Esophagus mucosa (tissue), 1 donor: ENCODE results near the gene NBPF4. TPM values are rescaled to one million over a fixed set of nuclear protein-coding genes. Genes with fewer than 3 reads are reported as not detected.
"Not testable (repeated sequence)": the region's sequence is repeated elsewhere in the genome, so short reads cannot be mapped to it uniquely, and the experiment has no call there.

ENCODE experiments used
- ATAC-seq: fragments of 200-7000 bp; cut with Tn5 transposase; one replicate; pipeline ENCODE4 v1.9.1; 2020
- total RNA-seq: library from RNA; stranded (reverse); gene quantifications from one replicate; pipeline ENCODE4 v1.2.4, GENCODE V29; 2023
- donor health status: DM: yes; HTN: yes; CAD: no.

The NBPF4 gene
- total RNA-seq, 1 donor from 2014 or later: 0.08 TPM

GRCh38 chr1:108211014-108211413 lies 32.9 kb downstream of the NBPF4 start:
- no peak for ATAC-seq

DNA sequence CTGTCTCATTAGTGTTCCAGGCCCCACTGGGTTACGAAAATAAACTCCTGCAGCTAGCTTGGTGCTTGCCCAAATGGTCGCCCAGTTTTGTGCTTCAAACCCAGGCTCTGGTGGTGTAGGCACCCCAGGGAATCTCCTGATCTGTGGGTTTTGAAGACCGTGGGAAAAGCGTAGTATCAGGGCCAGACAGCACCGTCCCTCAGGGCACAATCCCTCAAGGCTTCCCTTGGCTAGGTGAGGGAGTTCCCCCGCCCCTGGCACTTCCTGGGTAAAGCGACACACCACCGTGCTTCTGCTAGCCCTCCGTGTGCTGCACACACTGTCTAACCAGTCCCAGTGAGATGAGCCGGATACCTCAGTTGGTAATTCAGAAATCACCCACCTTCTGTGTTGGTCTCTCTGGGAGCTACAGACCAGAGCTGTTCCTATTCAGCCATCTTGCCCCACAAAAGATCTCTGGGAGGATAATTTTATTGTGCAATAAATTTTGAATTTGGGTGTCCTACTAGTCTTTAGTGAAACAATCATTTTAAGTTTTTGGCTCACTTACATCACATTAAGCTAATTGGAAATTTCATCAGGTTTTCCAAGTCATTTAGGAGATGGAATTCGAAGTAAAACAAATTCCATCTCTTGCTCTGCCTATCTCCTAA lies 34.3 kb downstream of the NBPF4 start:
- ATAC-seq: no peak

DNA sequence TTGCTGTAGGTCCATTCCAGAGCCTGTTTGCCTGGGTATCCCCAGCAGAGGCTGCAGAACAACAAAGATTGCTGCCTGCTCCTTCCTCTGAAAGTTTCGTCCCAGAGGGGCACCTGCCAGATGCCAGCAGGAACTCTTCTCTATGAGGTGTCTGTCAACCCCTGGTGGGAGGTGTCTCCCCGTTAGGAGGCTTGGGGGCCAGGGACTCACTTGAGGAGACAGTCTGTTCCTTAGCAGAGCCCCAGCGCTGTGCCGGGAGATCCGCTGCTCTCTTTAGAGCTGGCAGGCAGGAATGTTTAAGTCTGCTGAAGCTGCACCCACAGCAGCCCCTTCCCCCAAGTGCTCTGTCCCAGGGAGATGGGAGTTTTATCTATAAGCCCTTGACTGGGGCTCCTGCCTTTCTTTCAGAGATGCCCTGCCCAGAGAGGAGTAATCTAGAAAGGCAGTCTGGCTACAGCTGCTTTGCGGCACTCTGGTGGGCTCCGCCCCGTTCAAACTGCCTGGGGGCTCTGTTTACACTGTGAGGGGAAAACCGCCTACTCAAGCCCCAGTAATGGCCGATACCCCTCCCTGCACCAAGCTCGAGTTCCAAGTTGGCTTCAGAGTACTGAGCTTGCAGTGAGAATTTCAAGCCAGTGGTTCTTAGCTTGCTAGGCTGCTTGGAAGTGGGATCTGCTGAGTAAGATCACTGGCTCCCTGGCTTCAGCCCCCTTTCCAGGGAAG lies 35.0 kb downstream of the NBPF4 start:
- no peak for ATAC-seq

- not testable (repeated sequence) for ATAC-seq
Observed at GRCh38 chr1:108203582-108203981, 40.3 kb downstream of the NBPF4 start.

GRCh38 chr1:108201687-108202086 lies 42.2 kb downstream of the NBPF4 start:
- ATAC-seq: no peak

GRCh38 chr1:108200687-108201051 lies 43.2 kb downstream of the NBPF4 start:
- peak; percentile 86 for ATAC-seq

DNA sequence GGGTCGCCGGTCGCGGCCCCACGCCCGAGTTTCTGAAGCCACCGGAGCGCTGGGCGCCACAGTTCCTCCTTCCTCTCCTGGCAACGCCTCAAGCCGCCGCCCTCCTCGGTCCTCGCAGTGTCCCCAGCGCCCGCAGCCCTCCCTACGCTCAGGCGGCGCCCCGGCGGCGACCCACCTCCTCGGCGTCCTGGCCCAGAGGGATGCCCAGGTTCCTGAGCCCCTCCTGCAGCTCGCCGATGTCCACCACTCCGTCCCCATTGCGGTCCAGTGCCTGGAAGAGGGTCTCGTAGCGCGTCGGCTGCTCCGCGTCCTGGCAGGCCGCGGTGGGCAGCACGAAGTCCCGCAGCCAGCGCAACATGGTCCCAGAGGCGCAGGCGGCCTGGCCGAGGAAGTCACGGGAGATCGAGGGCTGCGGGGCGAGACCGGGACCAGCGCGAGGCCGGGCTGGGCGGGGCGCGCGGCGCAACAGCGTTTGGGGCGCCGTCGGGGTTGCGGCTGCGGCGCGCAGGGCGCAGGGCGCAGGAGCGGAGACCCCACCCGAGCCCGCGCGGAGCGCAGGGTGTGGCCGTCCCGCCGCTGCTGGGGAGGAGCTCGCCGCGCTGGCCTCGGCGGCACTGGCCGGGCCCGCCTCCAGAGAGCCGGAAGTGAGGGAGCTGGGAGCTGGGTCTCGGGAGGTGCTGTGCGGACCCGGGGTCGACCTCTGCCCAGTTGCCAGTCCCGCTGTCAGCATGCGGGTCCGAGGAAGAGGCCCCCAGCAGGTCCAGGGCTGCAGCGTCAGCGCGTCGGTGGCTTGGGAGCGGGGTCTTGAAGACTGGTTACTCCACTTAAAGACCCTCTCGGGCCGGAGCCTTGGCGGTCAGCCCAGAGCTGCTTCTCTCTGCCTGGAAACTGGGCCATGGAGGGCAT lies 43.8 kb downstream of the NBPF4 start, which contains the start of gene SLC25A24:
SLC25A24 (minus strand) TSS at position 563 of the 906 bp plus-strand sequence; CDS start at position 358, 205 bp downstream.
- peak; percentile 98 for ATAC-seq

DNA sequence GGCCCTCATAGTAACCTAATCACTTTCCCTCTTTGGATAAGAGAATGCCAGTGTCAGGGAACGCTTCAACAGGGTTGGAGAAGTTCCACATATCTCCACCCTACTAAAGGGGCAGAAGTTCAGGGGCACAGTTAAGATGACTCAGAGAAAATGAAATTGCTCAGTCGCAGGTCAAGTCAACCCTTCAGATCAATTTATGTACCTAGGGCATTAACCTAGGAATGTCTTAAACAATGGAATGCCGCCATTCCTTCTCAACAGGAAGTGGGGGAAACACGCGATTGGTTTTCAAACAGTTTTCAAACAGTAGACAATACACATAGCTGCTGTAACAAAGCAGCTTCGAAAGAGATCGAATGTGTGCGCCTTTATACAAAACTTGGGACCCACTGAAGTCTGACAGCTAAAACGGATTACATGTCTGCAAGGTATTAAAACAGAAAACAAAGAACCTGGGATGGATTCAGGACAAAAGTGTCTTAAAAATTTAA lies 44.6 kb downstream of the NBPF4 start:
- ATAC-seq: peak; percentile 22

GRCh38 chr1:108194051-108194450 lies 49.8 kb downstream of the NBPF4 start:
- no peak for ATAC-seq

GRCh38 chr1:108193333-108193732 lies 50.5 kb downstream of the NBPF4 start:
- ATAC-seq: no peak

- no peak for ATAC-seq
Observed at GRCh38 chr1:108192581-108192980, 51.3 kb downstream of the NBPF4 start.

GRCh38 chr1:108190686-108191416 lies 53.0 kb downstream of the NBPF4 start:
- ATAC-seq: no peak

DNA sequence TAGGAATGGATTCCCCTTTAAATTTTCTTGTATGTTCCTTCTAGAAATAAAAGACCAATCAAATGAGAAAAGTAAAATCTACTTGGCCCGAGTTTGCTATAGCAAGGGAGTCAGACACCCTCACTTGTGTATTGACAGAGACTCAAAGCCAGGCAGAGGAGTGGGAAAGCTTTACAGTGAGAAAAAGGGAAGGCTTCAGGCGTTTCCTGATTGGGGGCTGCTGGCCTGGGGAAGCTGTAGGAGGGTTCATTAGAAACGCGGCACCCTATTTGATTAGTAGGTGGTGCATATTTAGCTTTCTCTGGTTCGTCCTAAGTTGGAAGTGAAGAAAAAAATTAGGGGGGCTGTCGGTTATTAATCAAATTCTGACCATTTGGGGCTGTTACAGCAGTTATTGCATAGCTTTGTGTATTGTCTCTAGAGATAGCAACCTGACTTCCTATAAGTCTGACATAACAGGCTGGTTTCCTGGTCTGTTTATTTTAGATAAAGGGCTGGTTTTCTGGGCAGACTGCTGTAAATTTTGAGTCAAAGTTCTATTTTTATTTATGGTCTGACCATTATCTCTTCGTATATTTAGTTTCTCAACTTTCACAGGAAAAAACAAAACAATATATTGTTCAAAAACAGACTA lies 53.8 kb downstream of the NBPF4 start:
- no peak for ATAC-seq

GRCh38 chr1:108188801-108189200 lies 55.1 kb downstream of the NBPF4 start:
- ATAC-seq: no peak

GRCh38 chr1:108182959-108183700 lies 60.7 kb downstream of the NBPF4 start:
- ATAC-seq: peak; percentile 46

GRCh38 chr1:108179018-108179417 lies 64.9 kb downstream of the NBPF4 start:
- ATAC-seq: no peak

Other genes starting within 250 kb of the NBPF4 start
- gene SLC25A24, start 43.7 kb downstream of the NBPF4 start, total RNA-seq: 15.7 TPM
- not detected for gene NBPF6, start 206.3 kb upstream of the NBPF4 start, total RNA-seq